ENCODE measurements around the gene GABRB1. TPM values are rescaled to one million over a fixed set of nuclear protein-coding genes. Genes with fewer than 3 reads are reported as not detected.

Gene GABRB1
- polyA plus RNA-seq, 10 donors = 0.44 to 0.54 TPM; not detected in 8

- DNase-seq = no peak
Measured at GRCh38 chr4:47110546-47111132, 79.3 kb downstream of the GABRB1 start.

- DNase-seq = peak in 1 of 3 donors; percentile 5
Measured at GRCh38 chr4:47118192-47118929, 87.0 kb downstream of the GABRB1 start.

DNA sequence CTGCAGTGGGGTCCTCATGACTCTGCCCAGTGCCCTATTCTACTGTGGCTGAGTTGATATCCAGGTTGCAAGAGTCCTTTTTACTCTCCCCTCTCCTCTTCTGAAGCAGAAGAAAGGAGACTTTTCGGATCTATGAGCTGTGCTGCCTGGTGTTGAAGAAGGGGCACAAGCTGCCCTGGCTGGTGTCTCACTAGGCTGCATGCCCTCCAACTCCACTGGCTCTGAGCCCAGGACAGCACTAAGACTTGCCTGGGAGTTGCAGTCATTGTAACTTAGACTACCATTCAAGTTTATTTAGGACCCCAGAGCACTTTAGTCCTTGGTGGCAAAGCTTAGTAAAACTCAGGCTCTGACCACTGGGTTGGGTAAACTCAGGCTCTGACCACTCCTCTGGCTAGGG lies 89.4 kb downstream of the GABRB1 start:
- DNase-seq = no peak

GRCh38 chr4:47122592-47123291 lies 91.4 kb downstream of the GABRB1 start:
- peak; percentile 53 to 65 (median 55) for DNase-seq

DNA sequence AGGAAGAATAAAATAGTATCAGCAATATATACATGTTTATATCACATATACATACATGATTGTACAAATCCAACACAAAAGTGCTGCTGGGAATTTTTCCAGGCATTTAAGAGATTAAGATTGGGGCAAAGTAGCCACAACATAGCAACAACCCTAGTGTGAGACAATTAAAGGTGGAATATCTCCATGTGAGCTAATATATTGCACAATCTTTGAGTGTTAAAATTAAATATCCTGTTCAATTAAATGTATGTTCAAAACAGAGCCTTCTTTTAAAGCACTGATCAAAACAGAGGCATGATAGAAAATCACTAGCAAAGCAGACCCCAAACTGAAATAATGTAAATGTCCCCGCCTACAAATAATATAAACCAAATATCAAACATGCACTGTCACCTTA lies 97.6 kb downstream of the GABRB1 start:
- no peak for DNase-seq

GRCh38 chr4:47135210-47135609 lies 103.8 kb downstream of the GABRB1 start:
- no peak for DNase-seq

DNA sequence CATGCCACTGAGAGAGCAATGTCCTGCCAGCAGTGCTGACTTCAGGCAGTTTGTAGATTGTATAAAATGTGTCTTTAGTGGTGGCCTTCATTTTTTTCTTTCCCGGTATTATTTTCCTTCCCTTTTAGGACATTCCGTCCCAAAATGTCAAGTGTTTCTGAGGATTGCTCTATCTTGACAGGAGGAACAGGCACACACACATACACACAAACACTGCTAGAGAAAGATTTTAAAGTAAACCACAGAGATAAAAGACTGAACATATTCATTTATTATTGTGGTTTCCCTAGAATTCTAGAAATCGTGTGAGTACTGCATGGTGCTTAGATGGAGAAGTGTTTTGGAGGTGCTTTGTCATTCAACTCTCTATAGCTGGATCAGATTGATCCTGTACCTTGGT lies 111.9 kb downstream of the GABRB1 start:
- no peak for DNase-seq

DNA sequence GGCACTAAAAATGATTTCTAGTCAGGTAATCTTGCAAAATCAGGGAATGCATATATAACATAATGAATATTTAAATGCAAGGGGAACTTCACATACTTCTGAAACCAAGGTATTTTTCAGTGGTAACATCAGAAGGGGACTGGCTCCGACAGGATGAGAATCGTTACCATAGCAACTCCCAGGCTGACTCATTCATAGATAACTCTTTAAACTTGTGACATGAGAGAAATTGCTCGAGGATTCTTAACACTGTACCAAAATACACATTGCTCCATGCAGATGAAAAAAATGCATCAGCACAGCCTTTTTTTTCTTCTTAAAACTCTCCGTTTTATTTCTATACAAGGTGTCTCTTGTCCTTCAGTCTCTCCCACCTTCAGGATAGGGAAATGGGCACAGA lies 114.3 kb downstream of the GABRB1 start:
- DNase-seq = peak in 1 of 3 donors; percentile 14

DNA sequence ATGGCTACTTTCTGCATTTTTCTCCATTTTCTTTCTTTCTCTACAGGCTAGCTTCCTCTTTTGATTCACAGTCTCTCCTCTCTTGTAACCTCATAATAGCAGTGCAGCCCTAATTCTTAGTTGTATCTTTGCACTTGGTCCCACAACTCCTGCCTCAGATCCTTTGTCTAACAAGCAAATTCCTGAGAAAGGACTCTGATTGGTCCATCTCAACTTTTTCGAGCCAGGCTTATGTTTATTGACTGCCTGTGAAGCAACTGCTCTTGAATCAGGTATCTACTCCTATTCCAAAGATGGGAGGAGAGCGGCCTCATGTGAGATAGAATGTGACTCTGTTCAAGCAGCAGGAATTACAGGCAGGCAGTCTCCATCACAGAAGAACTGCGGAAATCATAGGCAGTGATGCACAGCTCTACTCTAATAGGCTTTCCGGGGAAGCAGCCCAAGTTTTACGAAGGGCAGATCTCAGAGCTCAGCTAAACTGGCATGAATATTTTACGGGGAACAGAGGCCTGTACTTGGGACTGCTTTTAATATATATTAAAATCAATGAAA lies 123.5 kb downstream of the GABRB1 start:
- no peak for DNase-seq

DNA sequence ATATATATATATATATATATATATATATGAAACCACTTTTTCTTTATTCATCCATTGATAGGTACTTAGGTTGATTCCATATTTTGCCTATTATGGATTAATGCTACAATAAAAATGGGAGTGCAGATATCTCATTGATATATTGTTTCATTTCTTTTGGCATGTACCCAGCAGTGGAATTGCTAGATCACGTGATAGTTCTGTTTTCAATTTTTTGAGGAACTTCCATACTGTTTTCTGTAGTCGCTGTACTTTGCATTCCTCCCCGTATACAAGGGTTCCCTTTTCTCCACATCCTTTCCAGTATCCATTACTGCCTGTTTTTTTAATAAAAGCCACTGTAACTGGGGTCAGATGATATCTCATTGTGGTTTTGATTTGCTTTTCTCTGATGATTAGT lies 124.6 kb downstream of the GABRB1 start:
- no peak for DNase-seq

DNA sequence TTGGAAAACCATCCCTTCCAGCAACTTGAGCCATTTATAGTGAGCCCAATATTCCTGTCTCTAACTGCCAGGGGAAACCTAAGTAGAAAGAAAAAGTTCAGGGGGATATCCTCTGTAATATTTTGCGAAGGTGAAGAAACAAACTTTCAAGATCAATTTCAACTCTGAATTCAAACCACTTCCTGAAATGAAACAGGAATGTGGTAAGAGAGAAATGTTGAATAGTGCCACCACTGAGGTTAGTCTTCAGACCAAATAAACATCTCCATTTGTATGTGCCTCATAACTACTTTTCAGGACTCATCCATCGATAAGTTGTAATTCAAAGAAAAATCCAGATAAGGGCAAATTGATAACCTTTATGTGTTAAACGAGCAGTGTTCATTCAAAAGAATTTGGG lies 128.7 kb downstream of the GABRB1 start:
- DNase-seq = no peak

DNA sequence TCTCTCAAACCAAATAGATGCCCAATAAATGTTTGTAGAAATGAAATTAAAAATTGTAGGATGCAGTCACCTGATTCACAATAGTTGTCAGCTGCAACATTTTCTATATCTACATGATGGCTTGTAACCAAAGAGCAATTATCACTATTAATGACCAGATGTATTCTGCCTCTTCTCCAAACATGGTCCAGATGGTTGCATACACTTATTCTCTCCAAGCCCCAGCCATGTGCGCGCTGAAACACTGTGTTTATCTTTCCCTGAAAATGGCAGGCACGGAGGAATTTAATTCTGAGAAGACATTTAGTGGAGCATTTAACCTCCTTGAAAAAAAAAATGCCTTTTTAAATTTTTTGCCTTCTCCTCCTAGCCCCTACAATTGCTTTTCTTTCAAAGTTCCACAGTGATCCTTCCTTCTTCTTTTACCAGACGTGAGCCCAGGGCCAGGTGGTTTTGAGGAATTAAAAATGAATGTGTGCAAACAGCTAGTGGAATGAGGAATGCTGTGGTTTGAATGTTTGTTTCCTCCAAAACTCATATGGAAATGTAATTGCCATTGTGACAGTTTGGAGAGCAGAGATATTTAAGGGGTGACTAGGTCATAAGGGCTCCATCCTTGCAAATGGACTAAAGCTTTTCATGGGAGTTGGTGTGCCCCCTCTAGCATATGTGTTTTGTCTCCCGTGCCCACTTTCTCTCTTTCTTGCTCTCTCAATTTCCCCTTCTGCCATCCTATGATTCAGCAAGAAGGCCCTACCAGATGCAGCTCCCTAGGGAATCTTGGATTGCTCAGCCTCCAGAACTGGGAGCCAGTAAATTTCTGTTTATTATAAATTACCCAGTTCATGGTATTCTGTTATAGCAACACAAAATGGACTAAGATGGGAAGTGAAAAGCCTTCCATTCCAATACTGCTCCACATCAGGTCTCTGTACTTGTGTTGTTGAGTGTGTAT lies 136.0 kb downstream of the GABRB1 start:
- no peak for DNase-seq

DNA sequence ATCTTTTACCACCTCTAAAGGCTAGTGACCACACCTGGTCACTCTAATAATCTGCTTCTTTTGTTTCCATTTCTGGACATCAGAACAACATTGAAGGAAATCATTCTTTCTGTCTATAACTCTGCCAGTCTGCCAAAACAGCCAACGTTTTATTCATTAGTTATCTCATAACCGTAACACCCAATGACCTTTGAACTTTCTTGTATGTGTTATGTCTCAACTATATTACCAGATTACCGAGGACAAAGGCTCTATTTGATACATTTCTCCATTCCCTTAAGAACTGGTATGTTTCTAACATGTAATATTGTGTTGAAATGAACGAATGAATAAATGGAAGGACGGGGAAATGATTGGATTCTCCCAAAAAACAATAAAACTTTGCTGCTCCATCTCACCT lies 152.7 kb downstream of the GABRB1 start:
- DNase-seq = no peak

- no peak for DNase-seq
Measured at GRCh38 chr4:47185761-47186160, 154.4 kb downstream of the GABRB1 start.

DNA sequence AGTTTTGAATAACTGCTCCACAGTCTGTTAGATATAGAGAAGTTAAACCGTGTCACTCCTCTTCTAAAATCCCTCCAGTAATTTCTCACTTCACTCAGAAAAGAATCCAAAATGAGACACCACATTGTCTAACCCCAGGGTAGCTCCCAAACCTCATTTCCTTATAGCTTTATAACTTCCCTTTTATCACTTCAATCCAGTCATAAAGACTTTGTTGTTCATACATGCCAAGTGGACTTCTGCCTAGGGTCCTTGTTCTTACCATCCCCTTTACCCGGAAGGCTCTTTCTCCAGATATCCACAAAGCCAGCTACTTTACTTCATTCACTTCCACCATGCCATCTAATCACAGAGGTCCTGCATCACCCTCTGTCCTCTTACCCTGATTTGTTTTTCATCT lies 156.2 kb downstream of the GABRB1 start:
- no peak for DNase-seq

GRCh38 chr4:47193179-47193578 lies 161.8 kb downstream of the GABRB1 start:
- no peak for DNase-seq

DNA sequence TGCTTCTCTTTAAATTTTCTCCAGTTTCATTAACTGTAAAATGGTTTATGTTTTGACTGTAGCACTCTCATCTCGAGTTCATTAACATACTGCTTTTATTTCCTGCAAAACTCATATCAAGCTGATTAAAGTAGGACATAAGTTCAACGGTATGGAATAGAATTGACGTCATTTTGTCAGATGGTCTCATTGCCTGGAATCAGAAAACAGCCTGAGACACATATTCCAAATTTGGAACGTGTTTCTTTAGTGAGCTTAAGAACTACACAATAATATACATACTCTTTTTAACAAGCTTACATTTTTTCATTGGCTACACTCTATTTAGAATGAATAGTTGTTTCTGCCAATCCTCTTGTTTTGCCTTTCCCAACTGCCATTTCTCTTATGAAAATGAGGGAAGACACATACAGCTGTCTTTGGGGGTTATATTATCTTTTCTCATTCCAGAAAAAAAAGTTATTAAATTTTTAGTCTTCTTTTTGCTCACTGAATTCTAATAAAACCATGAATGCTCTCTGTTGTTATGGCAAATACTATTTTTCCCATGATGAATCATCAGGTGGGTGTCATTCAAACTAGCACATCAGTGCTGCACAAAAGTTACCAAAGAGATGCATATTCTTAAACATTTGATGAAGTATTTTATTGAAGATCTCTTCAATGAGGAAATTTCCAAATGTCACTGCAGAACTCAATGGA lies 162.8 kb downstream of the GABRB1 start:
- no peak for DNase-seq

DNA sequence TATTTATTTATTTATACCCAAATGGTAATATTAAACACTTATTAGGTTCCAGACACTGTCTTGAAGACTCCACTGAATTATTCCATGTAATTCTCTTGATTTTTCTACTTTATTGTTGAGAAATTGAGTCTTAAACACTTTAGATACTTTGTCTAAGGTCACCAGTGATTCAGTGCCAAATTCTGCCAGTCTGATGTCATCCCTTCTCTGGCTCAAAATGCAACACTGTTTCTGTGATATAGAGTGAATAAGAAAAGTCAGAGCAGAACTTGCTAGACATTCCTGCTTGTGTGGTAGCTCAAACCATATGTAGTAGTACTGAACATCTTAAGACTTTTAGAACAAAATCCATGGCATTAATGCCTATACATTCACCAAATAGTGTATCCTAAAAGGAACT lies 164.3 kb downstream of the GABRB1 start:
- no peak for DNase-seq

- no peak for DNase-seq
Measured at GRCh38 chr4:47198791-47199190, 167.4 kb downstream of the GABRB1 start.

GRCh38 chr4:47203593-47203992 lies 172.2 kb downstream of the GABRB1 start:
- no peak for DNase-seq

DNA sequence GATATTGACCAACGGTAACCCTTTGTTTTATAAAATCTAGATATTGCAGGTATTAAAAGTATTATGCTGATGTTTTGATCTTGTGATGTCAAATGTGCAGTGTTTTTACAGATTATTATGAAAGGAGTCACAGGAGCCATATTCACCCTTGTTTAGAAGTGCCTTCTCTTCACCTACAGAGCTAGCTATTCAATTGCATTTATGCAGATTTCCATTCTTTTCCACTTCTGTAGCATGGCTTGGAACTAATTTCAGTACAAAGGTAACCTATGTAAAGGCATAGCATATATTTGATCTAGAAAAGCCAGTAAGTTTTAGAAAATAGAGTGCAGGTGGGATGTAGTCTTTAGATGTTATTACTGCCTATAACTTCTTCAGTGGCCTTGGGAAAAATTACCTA lies 176.2 kb downstream of the GABRB1 start:
- no peak for DNase-seq
